SK-N-MC (cell line): ENCODE results near the gene LYG1.

Experiments
- EZH2 ChIP-seq: fragments of 200-600 bp; sonication (generic); IDR thresholded peaks from one replicate; pipeline ENCODE4 v1.6.1; 2017; ENCODE audit warnings: antibody characterized with exemption
- POLR2AphosphoS5 ChIP-seq: IDR thresholded peaks from 2 replicates; pipeline ENCODE4 v1.6.1; 2012; ENCODE audit warnings: mild to moderate bottlenecking, low read depth, low read length, borderline replicate concordance

DNA sequence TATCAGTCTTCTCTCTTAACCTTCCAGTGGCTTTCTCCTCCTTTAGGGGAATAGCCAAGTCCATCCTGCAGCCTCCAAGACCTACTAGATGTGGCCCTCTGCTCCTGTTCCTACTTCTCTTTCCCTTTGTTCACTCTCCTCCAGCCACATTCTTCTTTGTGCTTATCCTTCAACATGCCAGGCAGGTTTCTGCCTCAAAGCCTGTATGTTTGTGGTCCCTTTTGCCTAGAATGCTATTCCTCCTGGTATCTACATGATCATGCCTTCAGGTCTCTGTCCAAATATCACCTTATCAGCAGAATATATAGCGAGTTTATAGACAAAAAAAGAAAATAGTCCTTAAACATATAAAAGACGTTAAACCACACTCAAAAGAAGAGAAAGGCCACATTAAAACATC lies 51.0 kb downstream of the LYG1 start:
- TF ChIP-seq EZH2 = no peak
- no peak for TF ChIP-seq POLR2AphosphoS5
